H1 (cell line): Measurements from ENCODE around the gene NR1I3. TPM values are rescaled to one million over a fixed set of nuclear protein-coding genes. Genes with fewer than 3 reads are reported as not detected.

ENCODE experiments used
- ASH2L ChIP-seq: fragments of 200-600, 300-600 bp; sonication (generic); IDR thresholded peaks from one replicate; pipeline ENCODE4 v1.7.1; 2017; ENCODE audit warnings: low read length
- FOSL1 ChIP-seq: IDR thresholded peaks from 2 replicates; pipeline ENCODE4 v1.6.1; 2011; ENCODE audit warnings: mild to moderate bottlenecking, low read depth, low read length, moderate library complexity; ENCODE audit not compliant: insufficient read depth
- GABPA ChIP-seq: IDR thresholded peaks from 2 replicates; pipeline ENCODE4 v1.6.1; 2011; ENCODE audit warnings: mild to moderate bottlenecking, low read length, moderate library complexity, borderline replicate concordance; ENCODE audit not compliant: insufficient read depth
- KDM5A ChIP-seq: fragments of 200-600 bp; IDR thresholded peaks from 2 replicates; pipeline ENCODE4 v1.7.1; 2012; ENCODE audit warnings: mild to moderate bottlenecking, low read length, inconsistent platforms, mixed read lengths
- MAFK ChIP-seq: IDR thresholded peaks from 2 replicates; pipeline ENCODE4 v1.6.1; 2012; ENCODE audit warnings: low read depth, mild to moderate bottlenecking, improper control_type of control experiment, low read length
- NANOG ChIP-seq: IDR thresholded peaks from 2 replicates; pipeline ENCODE4 v1.6.1; 2011; ENCODE audit warnings: low read length, low read depth, mild to moderate bottlenecking, inconsistent platforms; ENCODE audit not compliant: insufficient read depth, poor library complexity, severe bottlenecking
- PHF8 ChIP-seq: fragments of 200-600 bp; sonication (generic); conservative IDR thresholded peaks from 2 replicates; pipeline ENCODE4 v1.7.1; 2012; ENCODE audit warnings: low read depth, mild to moderate bottlenecking, inconsistent platforms, low read length, moderate library complexity
- SRF ChIP-seq: IDR thresholded peaks from 2 replicates; pipeline ENCODE4 v1.6.1; 2011; ENCODE audit warnings: mild to moderate bottlenecking, low read depth, low read length, moderate library complexity
- polyA plus RNA-seq, 7 experiments: library from polyadenylated mRNA; depleted of rRNA in 3 of 7; stranded (reverse) in 5 of 7; unstranded in 2 of 7; fragments of >200 nt in 5 of 7; fragments of 200-250 nt in 2 of 7; gene quantifications; 1 replicate in 5 of 7; 2 replicates in 1 of 7; 4 replicates in 1 of 7; pipeline versions ENCODE4 v1.2.1 to v1.2.3, GENCODE V29; 2011 to 2013; ENCODE audit warnings: missing spikeins in 2 of 7, mixed read lengths in 2 of 7
- total RNA-seq: library from RNA; stranded (reverse); fragmentation: NEBNext Ultra II Directional; extraction: Animal tissue kit (Norgen Biotek cat#: 25700); gene quantifications from 2 replicates; pipeline ENCODE4 v1.2.1, GENCODE V29; 2021
- TF ChIP-seq, protein P1 (sequence below): fragments of 300-600 bp; sonication (generic); IDR thresholded peaks from 2 replicates; pipeline ENCODE4 v1.7.1; 2012; ENCODE audit warnings: low read length, moderate library complexity, mild to moderate bottlenecking, inconsistent platforms; ENCODE audit not compliant: insufficient replicate concordance

Gene NR1I3
- total and polyA plus RNA-seq, 2 of the 8 experiments (the other 6 are each of a cell fraction or from before 2014, with no cell fraction given) = not detected

DNA sequence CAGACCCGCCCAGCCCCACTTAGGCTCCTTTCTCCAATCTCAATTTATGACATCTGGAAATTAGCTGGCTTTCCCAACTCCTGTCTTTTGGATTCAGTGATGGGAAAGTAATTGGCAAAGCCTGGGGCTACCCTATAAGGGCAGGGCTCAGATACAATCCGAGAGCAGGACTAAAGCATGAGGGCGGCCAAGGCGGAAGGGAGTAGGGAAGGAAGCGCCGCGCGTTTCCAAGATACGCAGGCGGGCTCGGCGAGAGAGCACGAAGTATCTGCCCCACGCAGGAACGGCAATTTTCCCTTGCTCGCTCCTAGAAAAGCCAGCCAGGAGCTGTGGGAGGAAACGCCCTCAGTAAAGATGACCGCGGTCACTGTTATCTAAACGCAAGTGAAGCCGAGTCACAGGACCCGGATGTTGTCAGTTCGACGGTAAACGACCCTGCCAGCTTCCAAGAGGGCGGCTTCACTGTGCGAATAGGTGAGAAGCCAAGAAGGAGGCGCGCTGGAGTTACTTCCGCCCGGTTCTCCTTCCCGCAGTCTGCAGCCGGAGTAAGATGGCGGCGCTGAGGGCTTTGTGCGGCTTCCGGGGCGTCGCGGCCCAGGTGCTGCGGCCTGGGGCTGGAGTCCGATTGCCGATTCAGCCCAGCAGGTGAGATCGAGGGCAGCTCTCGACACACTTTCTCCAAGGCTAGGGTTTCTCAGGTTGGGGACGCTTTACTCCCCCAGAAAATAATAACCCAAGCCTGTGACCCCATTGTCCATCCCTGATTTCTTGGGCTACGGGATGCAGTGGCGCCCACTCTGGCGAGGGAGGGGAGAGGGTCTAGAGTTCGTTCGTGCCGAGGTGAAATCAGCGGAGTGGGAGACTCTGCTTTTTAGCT, 35.9 kb downstream of the NR1I3 start, which contains the start of gene NDUFS2 (continued):
- TF ChIP-seq, protein P1, sequence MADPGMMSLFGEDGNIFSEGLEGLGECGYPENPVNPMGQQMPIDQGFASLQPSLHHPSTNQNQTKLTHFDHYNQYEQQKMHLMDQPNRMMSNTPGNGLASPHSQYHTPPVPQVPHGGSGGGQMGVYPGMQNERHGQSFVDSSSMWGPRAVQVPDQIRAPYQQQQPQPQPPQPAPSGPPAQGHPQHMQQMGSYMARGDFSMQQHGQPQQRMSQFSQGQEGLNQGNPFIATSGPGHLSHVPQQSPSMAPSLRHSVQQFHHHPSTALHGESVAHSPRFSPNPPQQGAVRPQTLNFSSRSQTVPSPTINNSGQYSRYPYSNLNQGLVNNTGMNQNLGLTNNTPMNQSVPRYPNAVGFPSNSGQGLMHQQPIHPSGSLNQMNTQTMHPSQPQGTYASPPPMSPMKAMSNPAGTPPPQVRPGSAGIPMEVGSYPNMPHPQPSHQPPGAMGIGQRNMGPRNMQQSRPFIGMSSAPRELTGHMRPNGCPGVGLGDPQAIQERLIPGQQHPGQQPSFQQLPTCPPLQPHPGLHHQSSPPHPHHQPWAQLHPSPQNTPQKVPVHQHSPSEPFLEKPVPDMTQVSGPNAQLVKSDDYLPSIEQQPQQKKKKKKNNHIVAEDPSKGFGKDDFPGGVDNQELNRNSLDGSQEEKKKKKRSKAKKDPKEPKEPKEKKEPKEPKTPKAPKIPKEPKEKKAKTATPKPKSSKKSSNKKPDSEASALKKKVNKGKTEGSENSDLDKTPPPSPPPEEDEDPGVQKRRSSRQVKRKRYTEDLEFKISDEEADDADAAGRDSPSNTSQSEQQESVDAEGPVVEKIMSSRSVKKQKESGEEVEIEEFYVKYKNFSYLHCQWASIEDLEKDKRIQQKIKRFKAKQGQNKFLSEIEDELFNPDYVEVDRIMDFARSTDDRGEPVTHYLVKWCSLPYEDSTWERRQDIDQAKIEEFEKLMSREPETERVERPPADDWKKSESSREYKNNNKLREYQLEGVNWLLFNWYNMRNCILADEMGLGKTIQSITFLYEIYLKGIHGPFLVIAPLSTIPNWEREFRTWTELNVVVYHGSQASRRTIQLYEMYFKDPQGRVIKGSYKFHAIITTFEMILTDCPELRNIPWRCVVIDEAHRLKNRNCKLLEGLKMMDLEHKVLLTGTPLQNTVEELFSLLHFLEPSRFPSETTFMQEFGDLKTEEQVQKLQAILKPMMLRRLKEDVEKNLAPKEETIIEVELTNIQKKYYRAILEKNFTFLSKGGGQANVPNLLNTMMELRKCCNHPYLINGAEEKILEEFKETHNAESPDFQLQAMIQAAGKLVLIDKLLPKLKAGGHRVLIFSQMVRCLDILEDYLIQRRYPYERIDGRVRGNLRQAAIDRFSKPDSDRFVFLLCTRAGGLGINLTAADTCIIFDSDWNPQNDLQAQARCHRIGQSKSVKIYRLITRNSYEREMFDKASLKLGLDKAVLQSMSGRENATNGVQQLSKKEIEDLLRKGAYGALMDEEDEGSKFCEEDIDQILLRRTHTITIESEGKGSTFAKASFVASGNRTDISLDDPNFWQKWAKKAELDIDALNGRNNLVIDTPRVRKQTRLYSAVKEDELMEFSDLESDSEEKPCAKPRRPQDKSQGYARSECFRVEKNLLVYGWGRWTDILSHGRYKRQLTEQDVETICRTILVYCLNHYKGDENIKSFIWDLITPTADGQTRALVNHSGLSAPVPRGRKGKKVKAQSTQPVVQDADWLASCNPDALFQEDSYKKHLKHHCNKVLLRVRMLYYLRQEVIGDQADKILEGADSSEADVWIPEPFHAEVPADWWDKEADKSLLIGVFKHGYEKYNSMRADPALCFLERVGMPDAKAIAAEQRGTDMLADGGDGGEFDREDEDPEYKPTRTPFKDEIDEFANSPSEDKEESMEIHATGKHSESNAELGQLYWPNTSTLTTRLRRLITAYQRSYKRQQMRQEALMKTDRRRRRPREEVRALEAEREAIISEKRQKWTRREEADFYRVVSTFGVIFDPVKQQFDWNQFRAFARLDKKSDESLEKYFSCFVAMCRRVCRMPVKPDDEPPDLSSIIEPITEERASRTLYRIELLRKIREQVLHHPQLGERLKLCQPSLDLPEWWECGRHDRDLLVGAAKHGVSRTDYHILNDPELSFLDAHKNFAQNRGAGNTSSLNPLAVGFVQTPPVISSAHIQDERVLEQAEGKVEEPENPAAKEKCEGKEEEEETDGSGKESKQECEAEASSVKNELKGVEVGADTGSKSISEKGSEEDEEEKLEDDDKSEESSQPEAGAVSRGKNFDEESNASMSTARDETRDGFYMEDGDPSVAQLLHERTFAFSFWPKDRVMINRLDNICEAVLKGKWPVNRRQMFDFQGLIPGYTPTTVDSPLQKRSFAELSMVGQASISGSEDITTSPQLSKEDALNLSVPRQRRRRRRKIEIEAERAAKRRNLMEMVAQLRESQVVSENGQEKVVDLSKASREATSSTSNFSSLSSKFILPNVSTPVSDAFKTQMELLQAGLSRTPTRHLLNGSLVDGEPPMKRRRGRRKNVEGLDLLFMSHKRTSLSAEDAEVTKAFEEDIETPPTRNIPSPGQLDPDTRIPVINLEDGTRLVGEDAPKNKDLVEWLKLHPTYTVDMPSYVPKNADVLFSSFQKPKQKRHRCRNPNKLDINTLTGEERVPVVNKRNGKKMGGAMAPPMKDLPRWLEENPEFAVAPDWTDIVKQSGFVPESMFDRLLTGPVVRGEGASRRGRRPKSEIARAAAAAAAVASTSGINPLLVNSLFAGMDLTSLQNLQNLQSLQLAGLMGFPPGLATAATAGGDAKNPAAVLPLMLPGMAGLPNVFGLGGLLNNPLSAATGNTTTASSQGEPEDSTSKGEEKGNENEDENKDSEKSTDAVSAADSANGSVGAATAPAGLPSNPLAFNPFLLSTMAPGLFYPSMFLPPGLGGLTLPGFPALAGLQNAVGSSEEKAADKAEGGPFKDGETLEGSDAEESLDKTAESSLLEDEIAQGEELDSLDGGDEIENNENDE = no peak
- TF ChIP-seq MAFK = no peak; the same call in 1 of the 2 replicates
- peak; percentile 93 for TF ChIP-seq ASH2L
- no peak for TF ChIP-seq FOSL1
- peak; percentile 65 for TF ChIP-seq KDM5A
- TF ChIP-seq NANOG = no peak
- TF ChIP-seq SRF = no peak
- peak; percentile 83; the same call in 1 of the 2 replicates for TF ChIP-seq GABPA
- peak; percentile 97 for TF ChIP-seq PHF8
